GM12801 (cell line): Measurements from ENCODE around the gene INPP4B.

ENCODE experiments used
- TF ChIP-seq, protein P1 (sequence below): IDR thresholded peaks from one replicate; pipeline ENCODE4 v1.5.1; 2011; ENCODE audit warnings: control low read depth; ENCODE audit not compliant: insufficient read length; ENCODE audit errors: extremely low read depth

INPP4B gene

DNA sequence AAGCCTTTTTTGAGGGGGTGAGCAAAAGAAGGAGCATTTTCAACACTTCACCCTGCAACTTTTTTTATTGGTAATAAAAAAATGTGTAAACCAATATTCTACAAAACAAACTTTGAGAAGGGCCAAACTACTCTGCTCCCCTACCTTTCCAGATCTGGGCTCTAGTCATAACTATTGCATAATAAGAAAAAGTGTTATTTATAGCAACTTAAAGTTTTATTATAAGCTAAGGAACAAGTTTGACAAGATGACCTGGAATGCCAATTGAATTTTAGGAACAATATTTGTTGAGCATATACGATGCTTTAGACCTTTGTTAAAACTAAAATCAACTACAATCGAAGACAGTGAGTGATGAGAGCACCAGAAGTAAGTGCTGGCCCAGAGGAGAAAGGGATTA, 800.1 kb downstream of the INPP4B start:
- TF ChIP-seq, protein P1, sequence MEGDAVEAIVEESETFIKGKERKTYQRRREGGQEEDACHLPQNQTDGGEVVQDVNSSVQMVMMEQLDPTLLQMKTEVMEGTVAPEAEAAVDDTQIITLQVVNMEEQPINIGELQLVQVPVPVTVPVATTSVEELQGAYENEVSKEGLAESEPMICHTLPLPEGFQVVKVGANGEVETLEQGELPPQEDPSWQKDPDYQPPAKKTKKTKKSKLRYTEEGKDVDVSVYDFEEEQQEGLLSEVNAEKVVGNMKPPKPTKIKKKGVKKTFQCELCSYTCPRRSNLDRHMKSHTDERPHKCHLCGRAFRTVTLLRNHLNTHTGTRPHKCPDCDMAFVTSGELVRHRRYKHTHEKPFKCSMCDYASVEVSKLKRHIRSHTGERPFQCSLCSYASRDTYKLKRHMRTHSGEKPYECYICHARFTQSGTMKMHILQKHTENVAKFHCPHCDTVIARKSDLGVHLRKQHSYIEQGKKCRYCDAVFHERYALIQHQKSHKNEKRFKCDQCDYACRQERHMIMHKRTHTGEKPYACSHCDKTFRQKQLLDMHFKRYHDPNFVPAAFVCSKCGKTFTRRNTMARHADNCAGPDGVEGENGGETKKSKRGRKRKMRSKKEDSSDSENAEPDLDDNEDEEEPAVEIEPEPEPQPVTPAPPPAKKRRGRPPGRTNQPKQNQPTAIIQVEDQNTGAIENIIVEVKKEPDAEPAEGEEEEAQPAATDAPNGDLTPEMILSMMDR: no peak

DNA sequence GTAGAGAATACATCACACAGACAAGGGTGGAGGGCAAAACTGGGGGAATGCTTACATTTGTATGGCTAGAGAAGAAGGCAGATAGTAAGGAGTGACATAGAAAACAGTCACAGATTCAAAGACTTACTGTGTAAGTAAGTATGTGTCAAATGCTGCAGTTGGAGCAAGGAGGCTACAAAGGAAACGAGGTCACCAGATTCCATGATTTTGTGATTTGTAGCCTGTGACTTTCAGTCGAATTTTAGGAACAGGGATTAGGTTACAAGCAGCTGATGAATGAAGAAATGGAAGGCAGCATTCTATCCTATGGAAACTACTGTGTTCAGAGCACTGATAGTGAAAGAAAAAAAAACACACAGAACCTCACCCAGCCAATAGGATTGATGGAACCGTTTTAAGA, 801.8 kb downstream of the INPP4B start:
- TF ChIP-seq, protein P1: no peak

DNA sequence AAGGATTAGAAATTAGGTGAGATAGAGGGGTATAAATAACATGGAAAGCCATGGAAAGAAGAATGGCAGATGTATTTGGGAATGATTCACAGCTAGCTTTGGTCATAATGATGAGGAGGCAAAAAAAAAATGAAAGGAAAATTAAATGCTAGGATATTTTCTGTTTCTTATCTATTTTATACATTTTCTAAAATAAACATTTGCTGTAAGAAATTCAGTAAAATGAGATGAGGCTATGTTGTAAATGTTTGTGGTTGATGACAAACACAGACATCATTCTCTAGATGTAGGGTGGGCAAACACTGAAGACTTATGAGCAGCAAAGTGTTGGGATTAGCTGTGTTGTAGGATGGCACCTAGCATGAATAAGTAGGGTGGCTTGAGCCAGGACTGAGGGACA, 802.6 kb downstream of the INPP4B start:
- TF ChIP-seq, protein P1: no peak

GRCh38 chr4:142041788-142042187, 804.3 kb downstream of the INPP4B start:
- TF ChIP-seq, protein P1: no peak

- TF ChIP-seq, protein P1: no peak
Measured at GRCh38 chr4:142040043-142040442, 806.1 kb downstream of the INPP4B start.

DNA sequence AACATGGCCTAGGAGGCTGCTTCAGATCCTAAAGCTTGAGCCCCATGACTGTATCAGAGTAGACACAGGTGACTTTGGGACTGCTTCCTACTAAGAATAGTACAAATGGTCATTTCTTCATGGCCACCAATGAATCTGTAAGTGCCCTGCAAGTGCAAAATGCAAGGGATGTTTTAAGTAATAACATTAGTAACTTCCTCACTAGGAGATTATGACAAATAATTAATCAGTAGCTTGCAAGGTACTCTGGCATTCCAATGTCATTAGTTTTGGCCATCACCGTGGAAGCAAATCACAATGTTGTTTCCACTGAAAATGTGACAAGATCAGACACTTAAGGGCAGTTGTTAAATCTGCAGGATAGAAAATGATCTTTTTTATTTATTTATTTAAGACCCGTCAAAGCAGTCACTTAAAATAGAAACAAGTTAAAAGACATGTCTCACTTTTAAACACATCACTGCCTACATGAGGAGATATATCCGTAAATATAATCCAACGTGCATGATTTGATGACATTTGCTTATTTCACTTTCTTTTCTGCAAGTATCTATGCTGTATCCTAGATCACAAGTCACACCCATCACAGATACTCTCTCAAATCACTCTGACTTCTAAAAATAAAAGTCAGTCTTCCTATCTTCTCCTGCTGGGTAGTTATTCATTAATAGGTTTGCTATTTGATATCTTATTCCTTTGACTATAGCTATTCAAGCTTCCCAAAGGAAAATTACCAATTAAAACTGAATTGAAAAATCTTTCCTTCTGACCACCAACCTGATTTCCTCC, 809.1 kb downstream of the INPP4B start:
- TF ChIP-seq, protein P1: no peak

- TF ChIP-seq, protein P1: no peak
Measured at GRCh38 chr4:142035566-142035965, 810.5 kb downstream of the INPP4B start.
